HG03060 (cell line): ENCODE measurements around the gene CHD6.
"Not testable (repeated sequence)": the region's sequence is repeated elsewhere in the genome, so short reads cannot be mapped to it uniquely, and the experiment has no call there.

Source experiments
- ATAC-seq: cut with Tn5 transposase; IDR thresholded peaks from one replicate; pipeline ENCODE4 v1.9.1; 2021; ENCODE audit warnings: low read depth, moderate number of reproducible peaks; ENCODE audit not compliant: unreplicated experiment

The CHD6 gene

GRCh38 chr20:41546535-41546934 lies 71.6 kb downstream of the CHD6 start:
- ATAC-seq, result no peak

- ATAC-seq, result no peak
These were observed 73.7 kb downstream of the CHD6 start for GRCh38 chr20:41544472-41544871.

GRCh38 chr20:41540918-41541317 lies 77.3 kb downstream of the CHD6 start:
- ATAC-seq, result no peak

- no peak for ATAC-seq
These were observed 77.7 kb downstream of the CHD6 start for GRCh38 chr20:41540459-41540858.

- no peak for ATAC-seq
These were observed 79.2 kb downstream of the CHD6 start for GRCh38 chr20:41538810-41539596.

- no peak for ATAC-seq
These were observed 80.3 kb downstream of the CHD6 start for GRCh38 chr20:41537865-41538264.

GRCh38 chr20:41535551-41535950 lies 82.6 kb downstream of the CHD6 start:
- ATAC-seq, result not testable (repeated sequence)

GRCh38 chr20:41534842-41535241 lies 83.3 kb downstream of the CHD6 start:
- ATAC-seq, result no peak

GRCh38 chr20:41534170-41534569 lies 84.0 kb downstream of the CHD6 start:
- ATAC-seq, result no peak

- no peak for ATAC-seq
These were observed 84.5 kb downstream of the CHD6 start for GRCh38 chr20:41533537-41534136.

GRCh38 chr20:41532935-41533334 lies 85.2 kb downstream of the CHD6 start:
- ATAC-seq, result no peak

- ATAC-seq, result no peak
These were observed 86.5 kb downstream of the CHD6 start for GRCh38 chr20:41531518-41532275.

- ATAC-seq, result no peak
These were observed 87.3 kb downstream of the CHD6 start for GRCh38 chr20:41530923-41531322.

GRCh38 chr20:41526327-41526726 lies 91.8 kb downstream of the CHD6 start:
- ATAC-seq, result no peak

- no peak for ATAC-seq
These were observed 93.1 kb downstream of the CHD6 start for GRCh38 chr20:41524980-41525613.

- ATAC-seq, result no peak
These were observed 94.3 kb downstream of the CHD6 start for GRCh38 chr20:41523857-41524256.

GRCh38 chr20:41513829-41514228 lies 104.3 kb downstream of the CHD6 start:
- ATAC-seq, result no peak

- no peak for ATAC-seq
These were observed 105.6 kb downstream of the CHD6 start for GRCh38 chr20:41512624-41513023.

GRCh38 chr20:41510847-41511450 lies 107.2 kb downstream of the CHD6 start:
- no peak for ATAC-seq

GRCh38 chr20:41510224-41510623 lies 108.0 kb downstream of the CHD6 start:
- no peak for ATAC-seq
